GM21825 (cell line): Measurements from ENCODE around the gene FOXK1.
A peak's percentile ranks its signal among the peaks of the same experiment; 100 is the strongest.
"Not testable (repeated sequence)": the region's sequence is repeated elsewhere in the genome, so short reads cannot be mapped to it uniquely, and the experiment has no call there.

ENCODE experiments used
- ATAC-seq: cut with Tn5 transposase; IDR thresholded peaks from one replicate; pipeline ENCODE4 v1.9.1; 2021; ENCODE audit warnings: mild to moderate bottlenecking, moderate library complexity; ENCODE audit not compliant: unreplicated experiment

Gene FOXK1

GRCh38 chr7:4681886-4682620 is at the start of gene FOXK1:
Gene FOXK1, plus strand, starts transcription at chr7:4682295. Its CDS starts 14 bp downstream, at chr7:4682309.
- peak; percentile 67 for ATAC-seq

DNA sequence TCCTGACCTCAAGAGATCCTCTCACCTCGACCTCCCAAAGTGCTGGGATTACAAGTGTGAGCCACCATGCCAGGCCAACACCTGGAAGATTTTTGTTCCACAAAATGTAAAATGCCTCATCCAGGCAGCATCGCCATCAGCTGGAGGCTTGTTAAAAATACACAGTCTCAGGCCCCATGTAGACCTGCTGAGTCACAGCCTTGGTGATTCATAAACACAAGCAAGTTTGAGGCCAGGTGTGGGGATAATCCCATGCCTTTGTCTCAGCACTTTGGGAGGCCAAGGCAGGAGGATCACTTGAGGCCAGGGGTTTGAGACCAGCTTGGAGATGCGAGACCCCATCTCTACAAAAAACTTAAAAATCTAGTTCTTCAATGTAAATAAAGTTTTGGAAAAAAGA is 49.1 kb upstream of the FOXK1 start:
- no peak for ATAC-seq

DNA sequence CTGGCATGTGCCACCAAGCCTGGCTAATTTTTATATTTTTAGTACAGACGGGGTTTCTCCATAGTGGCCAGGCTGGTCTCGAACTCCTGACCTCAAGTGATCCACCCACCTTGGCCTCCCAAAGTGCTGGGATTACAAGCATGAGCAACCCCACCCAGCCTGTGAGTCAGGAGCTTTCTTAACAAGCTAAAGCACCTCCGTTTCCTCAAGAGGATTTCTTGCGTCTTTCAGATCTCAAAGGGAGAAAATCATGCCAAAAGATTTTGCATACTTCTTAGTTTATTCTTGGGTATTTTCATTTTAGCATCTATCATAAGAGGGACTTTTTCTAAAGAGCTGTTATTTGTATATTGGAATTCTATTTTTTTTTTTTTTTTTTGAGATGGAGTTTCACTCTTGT is 47.9 kb upstream of the FOXK1 start:
- ATAC-seq: no peak

DNA sequence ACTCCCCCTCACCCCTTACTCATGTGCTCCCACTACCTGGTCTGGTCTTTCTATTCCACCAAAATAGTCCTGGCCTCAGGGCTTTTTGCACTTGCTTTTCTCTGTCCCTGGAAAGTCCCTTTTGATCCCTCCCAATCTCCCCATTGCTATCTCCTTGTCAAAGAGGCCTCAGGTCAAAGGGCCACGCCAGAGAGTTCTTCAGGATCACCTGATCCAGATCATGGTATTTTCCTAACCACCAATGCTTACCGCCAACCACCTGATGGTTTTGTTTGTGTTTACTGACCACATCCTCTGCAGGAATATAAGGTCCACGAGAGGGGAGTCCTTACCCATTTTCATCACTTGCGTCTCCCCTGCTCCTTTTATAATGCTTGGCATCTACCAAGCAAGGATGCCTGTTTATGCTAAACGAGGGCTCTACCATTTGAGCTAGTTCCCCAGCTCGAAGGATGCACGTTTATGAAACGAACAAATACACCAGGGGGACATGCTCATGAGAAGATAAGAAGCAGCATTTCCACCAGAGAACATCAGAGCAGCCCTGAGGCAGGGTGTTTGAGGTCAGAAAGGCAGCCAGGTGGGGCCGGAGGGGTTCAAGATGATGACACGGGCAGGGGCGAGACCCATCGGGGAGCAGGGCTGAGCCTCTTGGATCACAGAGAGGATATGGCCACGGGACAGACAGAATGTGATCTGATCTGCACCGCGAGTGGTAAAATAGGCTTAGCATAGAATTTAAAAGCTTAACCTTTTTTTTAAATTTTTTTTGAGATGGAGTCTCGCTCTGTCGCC is 43.1 kb upstream of the FOXK1 start:
- no peak for ATAC-seq

- peak; percentile 1 for ATAC-seq
These were observed 40.9 kb upstream of the FOXK1 start for GRCh38 chr7:4641091-4641666.

DNA sequence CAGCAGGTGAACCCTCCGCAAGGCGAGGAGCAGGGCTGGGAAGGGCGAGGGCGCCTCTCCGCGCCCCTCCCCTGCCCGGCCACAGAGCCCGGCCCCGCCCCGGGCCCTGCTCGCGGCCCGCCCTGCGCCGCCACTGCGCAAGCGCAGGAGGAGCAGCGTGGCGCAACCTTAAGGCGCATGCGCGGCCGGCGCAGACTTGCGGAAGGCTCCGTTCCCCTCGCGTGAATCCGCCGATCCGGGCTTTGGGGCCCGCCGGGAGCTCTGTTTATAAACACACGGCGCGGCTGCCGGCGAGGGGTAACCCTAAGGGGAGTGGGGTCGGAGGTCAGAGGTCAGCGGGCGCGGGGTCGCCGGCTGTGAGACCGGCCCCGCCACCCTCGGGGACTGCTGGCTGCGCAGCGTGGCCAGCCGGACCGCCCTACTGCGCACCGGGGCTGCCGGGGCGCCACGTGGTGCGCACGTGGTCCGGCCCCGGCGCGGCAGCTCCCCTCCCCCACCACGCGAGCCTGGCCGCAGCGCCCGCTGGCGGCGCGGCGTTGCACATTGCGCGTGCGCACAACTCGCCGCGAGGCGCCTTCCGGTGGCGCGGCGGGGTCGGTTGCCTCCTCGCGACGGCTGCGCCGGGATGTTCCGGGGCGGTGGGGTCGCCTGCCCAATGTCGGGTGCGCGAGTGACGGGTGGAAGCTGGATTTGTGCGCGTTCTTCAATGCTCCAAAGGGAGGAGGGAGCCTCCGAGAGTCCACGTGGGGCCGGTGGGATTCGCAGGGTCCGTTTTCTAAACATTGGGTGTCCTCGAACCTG is 40.2 kb upstream of the FOXK1 start:
- peak; percentile 73 for ATAC-seq

DNA sequence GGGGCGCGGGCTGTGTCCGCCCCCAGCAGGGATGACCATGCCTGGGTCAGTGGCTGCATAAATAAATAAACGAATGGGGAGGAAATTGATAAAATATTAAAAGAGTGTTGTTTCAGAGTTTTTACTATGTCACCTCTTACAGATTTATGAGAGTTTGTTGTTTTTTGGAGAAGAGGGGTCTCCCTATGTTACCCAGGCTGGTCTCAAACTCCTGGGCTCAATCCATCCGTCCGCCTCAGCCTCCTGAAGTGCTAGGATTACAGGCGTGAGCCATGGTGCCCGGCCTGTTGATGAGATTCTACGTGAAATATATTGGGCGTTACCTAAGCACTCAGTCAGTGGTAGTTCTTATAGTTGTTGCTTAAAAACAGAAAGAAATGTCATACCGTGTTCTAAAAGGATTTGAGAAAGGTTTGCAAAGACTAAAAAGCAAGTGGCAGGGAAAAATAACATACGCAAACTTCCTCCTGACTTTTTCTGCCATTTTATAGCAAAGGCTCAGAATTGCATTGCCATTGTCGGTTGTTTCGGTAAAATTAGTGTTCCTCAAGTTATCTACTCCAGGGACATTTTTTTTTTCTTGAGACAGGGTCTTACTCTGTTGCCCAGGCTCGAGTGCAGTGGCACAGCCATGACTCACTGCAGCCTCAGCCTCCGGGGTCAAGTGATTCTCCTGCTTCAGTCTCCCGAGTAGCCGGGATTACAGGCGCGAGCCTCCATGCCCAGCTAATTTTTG is 39.5 kb upstream of the FOXK1 start:
- ATAC-seq: no peak

- ATAC-seq: not testable (repeated sequence)
These were observed 39.0 kb upstream of the FOXK1 start for GRCh38 chr7:4643204-4643471.

DNA sequence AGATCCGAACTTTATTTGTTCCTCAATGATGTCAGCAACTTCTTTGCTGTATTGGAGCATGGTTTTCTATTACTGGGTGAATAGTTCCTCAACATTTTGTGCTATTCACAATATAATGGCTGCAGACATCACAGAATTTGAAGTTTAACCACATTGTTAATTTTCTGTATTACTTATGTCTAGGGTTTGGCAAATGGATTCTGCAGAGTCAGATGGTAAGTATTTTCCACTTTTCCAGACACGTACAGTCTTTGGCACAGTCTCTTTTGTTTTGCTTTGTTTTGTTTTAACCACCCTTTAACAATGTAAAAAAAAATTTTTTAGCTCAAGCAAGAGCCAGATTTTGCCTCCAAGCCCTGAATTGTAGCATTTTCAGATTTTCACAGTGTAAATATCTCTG is 36.8 kb upstream of the FOXK1 start:
- ATAC-seq: no peak

- ATAC-seq: no peak
These were observed 34.0 kb upstream of the FOXK1 start for GRCh38 chr7:4648111-4648510.

GRCh38 chr7:4650433-4651047 is 31.6 kb upstream of the FOXK1 start:
- peak; percentile 15 for ATAC-seq

DNA sequence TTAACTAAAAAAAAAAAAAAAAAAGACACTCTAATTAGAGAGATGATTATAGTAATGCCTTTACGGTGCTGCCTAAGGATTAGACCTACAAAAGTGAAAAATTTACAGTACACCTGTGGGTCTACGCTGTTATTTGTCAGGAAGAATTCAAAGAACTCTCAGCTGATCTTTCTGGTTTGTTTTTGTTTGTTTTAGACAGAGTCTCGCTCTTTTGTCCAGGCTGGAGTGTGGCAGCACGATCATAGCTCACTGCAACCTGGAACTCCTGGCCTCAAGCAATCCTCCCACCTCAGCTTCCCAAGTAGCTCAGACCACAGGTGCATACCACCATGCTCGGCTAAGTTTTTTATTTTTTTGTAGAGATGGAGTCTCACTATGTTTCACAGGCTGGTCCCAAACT is 28.3 kb upstream of the FOXK1 start:
- ATAC-seq: no peak

- ATAC-seq: no peak
These were observed 26.8 kb upstream of the FOXK1 start for GRCh38 chr7:4655311-4655710.

GRCh38 chr7:4655896-4656295 is 26.2 kb upstream of the FOXK1 start:
- ATAC-seq: no peak

GRCh38 chr7:4657640-4658417 is 24.3 kb upstream of the FOXK1 start:
- no peak for ATAC-seq

DNA sequence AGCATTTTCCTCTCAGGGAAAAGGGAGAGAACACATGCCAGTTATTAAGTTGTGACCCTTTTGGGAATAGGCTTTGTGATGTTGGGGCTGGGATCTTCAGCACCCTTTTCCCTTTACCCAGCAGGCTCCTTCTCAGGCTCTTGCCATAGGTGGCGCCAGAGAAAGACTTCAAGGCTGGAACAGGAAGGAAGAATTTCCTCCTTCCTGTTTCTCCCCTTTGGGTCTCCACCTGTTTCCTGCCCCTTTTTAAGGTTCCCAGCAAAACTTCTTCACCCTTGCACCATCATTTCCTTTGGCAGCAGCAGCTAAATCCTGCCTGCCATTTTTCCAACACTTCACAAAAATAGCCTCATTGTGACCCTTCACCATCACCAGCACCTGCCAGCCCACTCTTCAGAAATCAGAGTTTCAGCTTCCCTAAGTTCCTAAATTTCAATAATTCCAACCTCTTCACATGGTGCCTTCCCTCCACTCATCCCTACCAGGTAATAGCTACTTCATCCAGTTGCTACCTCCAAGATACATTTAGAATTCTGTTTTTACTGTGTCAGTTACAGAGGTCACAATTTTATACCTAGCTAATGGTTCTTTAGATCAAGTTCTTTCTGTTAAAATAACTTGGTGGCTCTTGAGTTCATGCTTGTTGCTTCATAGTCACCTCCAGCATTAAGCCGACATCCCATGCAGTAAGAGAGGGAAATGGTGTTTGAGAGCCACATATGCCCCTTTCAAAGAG is 22.4 kb upstream of the FOXK1 start:
- no peak for ATAC-seq

DNA sequence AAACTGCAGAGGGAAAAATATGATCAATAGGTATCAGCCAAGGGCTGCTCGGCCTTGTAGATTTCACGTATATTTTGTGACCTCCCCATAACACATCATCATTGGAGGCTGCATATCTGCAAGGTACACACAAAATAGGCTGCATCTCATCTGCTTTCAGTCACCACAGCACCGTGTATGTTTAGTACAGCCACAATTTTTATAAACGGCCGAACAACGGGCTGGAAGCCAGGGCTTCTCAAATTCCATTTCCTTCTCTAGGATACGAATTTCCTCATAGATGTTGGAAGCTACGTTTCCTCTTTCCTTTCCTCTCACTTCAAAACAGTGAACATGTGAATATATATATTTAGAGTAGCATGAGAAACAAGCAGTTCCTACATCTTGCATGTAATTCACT is 20.2 kb upstream of the FOXK1 start:
- ATAC-seq: no peak

GRCh38 chr7:4663239-4664018 is 18.7 kb upstream of the FOXK1 start:
- no peak for ATAC-seq
